ENCODE data around the gene VMAC.

GRCh38 chr19:5934069-5934401 is 29.4 kb downstream of the VMAC start:
- no peak for TF ChIP-seq POLR2AphosphoS5 (IDR thresholded peaks at IDR 0.05; ENCODE audit: low read depth, low read length)
- no peak for TF ChIP-seq TAF1 (IDR thresholded peaks at IDR 0.05; ENCODE audit: borderline replicate concordance, insufficient read depth, low read length)
- no peak for TF ChIP-seq REST (IDR thresholded peaks at IDR 0.05; ENCODE audit: insufficient read depth in 1 of 2, low read depth in 2 of 2, low read length in 2 of 2)
- no peak for TF ChIP-seq FOXP2 (optimal IDR thresholded peaks at IDR 0.05; ENCODE audit: borderline replicate concordance, extremely low read depth, extremely low read length, insufficient read depth)

All from PFSK-1 (cell line).